OCI-LY1 (cell line): ENCODE results near the gene TM2D3.

Source experiments
- H2AFZ ChIP-seq: fragments of 200-600 bp; sonication (generic), shearing (Covaris generic); 2 replicates; pipeline ENCODE4 v1.6.0; 2014; ENCODE audit warnings: antibody characterized with exemption, mild to moderate bottlenecking, low read length
- H3F3A ChIP-seq: fragments of 200-600 bp; sonication (generic), shearing (Covaris generic); 2 replicates; pipeline ENCODE4 v1.6.0; 2014; ENCODE audit warnings: mild to moderate bottlenecking, antibody characterized with exemption, low read length, moderate library complexity; ENCODE audit not compliant: insufficient read depth
- H3K27ac ChIP-seq: fragments of 200-600 bp; sonication (generic); 2 replicates; pipeline ENCODE4 v1.5.1; 2014; ENCODE audit warnings: low read length, mixed run types, mild to moderate bottlenecking, low read depth; ENCODE audit not compliant: poor library complexity, severe bottlenecking
- H3K27me3 ChIP-seq: fragments of 200-600 bp; sonication (generic); 2 replicates; pipeline ENCODE4 v1.6.0; 2014; ENCODE audit warnings: antibody characterized with exemption, mild to moderate bottlenecking, low read length, moderate library complexity; ENCODE audit not compliant: insufficient read depth
- H3K36me3 ChIP-seq: fragments of 200-600 bp; sonication (generic); 2 replicates; pipeline ENCODE4 v1.6.1; 2014; ENCODE audit warnings: mild to moderate bottlenecking, antibody characterized with exemption, low read length, moderate library complexity, mixed read lengths; ENCODE audit not compliant: insufficient read depth
- H3K4me1 ChIP-seq: fragments of 200-600 bp; sonication (generic); 2 replicates; pipeline ENCODE4 v1.5.1; 2014; ENCODE audit warnings: mild to moderate bottlenecking, low read length, moderate library complexity; ENCODE audit not compliant: insufficient read depth, severe bottlenecking
- H3K4me2 ChIP-seq: fragments of 200-600 bp; sonication (generic), shearing (Covaris generic); 2 replicates; pipeline ENCODE4 v1.6.1; 2014; ENCODE audit warnings: low read length
- H3K4me3 ChIP-seq: fragments of 200-600 bp; sonication (generic); 2 replicates; pipeline ENCODE4 v1.5.1; 2014; ENCODE audit warnings: low read length, low read depth, mild to moderate bottlenecking, mixed read lengths; ENCODE audit not compliant: poor library complexity, severe bottlenecking
- H3K79me2 ChIP-seq: fragments of 200-600 bp; shearing (Covaris generic); 2 replicates; pipeline ENCODE4 v1.6.1; 2016; ENCODE audit warnings: mixed run types, low read length, mixed read lengths; ENCODE audit not compliant: insufficient read depth
- H3K9ac ChIP-seq: fragments of 200-600 bp; sonication (generic), shearing (Covaris generic); 2 replicates; pipeline ENCODE4 v1.6.1; 2014; ENCODE audit warnings: mild to moderate bottlenecking, low read length, mixed read lengths
- H3K9me2 ChIP-seq: fragments of 200-600 bp; sonication (generic), shearing (Covaris generic); 2 replicates; pipeline ENCODE4 v1.6.1; 2014; ENCODE audit warnings: low read depth, mild to moderate bottlenecking, low read length, mixed read lengths
- H3K9me3 ChIP-seq: fragments of 200-600 bp; shearing (Covaris generic); 2 replicates; pipeline ENCODE4 v1.6.1; 2014; ENCODE audit warnings: low read length, mixed read lengths
- H4K20me1 ChIP-seq: fragments of 200-600 bp; sonication (generic), shearing (Covaris generic); 2 replicates; pipeline ENCODE4 v1.6.0; 2016; ENCODE audit warnings: mild to moderate bottlenecking, low read length; ENCODE audit not compliant: insufficient read depth
- CTCF ChIP-seq: fragments of 200-600 bp; sonication (generic), shearing (Covaris generic); IDR thresholded peaks from 2 replicates; pipeline ENCODE4 v1.5.1; 2017; ENCODE audit warnings: mild to moderate bottlenecking, antibody characterized with exemption, low read length, moderate library complexity, mixed read lengths
- EZH2 ChIP-seq: fragments of 200-600 bp; sonication (generic), shearing (Covaris generic); IDR thresholded peaks from 2 replicates; pipeline ENCODE4 v1.8.0; 2017; ENCODE audit warnings: borderline replicate concordance, mixed run types, mild to moderate bottlenecking, antibody characterized with exemption, low read length, moderate library complexity, mixed read lengths

Gene TM2D3

GRCh38 chr15:101609742-101610610, 42.2 kb downstream of the TM2D3 start:
- Histone ChIP-seq H3K4me1 (no peaks in the 10 kb centered on the region), H4K20me1 (no peaks in the 10 kb centered on the region), H3K9me3 (no peaks in the 10 kb centered on the region), H3K79me2 (no peaks in the 10 kb centered on the region), H3K9me2 (no peaks in the 10 kb centered on the region), H3K4me3 (no peak overlapping the region), H3K36me3 (no peaks in the 10 kb centered on the region), H3F3A (no peaks in the 10 kb centered on the region), H3K27ac (no peak overlapping the region), H3K4me2 (no peak overlapping the region), H3K9ac (no peak overlapping the region), H3K27me3 (no peaks in the 10 kb centered on the region), H2AFZ (no peak overlapping the region)
- no peak for TF ChIP-seq CTCF
- TF ChIP-seq EZH2, result no peak

GRCh38 chr15:101608201-101608600, 44.0 kb downstream of the TM2D3 start:
- Histone ChIP-seq H3K36me3 (no peaks in the 10 kb centered on the region), H3K27me3 (0 out of 2 replicates have a peak, but pooled peaks cover under 1% of the 10 kb centered on the region), H3K79me2 (no peaks in the 10 kb centered on the region), H2AFZ (no peak overlapping the region), H3K27ac (no peak overlapping the region), H3F3A (no peaks in the 10 kb centered on the region), H3K4me3 (no peak overlapping the region), H4K20me1 (no peaks in the 10 kb centered on the region), H3K4me1 (no peaks in the 10 kb centered on the region), H3K9me3 (no peaks in the 10 kb centered on the region), H3K4me2 (no peak overlapping the region), H3K9ac (no peak overlapping the region), H3K9me2 (no peaks in the 10 kb centered on the region)
- TF ChIP-seq CTCF (no peak), EZH2 (no peak)

- Histone ChIP-seq H4K20me1 (no peaks in the 10 kb centered on the region), H3K4me3 (no peak overlapping the region), H3K27me3 (peaks cover 8% of the 10 kb centered on the region; the same call in 1 of the 2 replicates), H3K9me3 (no peaks in the 10 kb centered on the region), H3K4me2 (no peak overlapping the region), H2AFZ (no peak overlapping the region), H3K4me1 (no peaks in the 10 kb centered on the region), H3K27ac (no peak overlapping the region), H3F3A (no peaks in the 10 kb centered on the region), H3K9ac (no peak overlapping the region), H3K9me2 (no peaks in the 10 kb centered on the region), H3K79me2 (no peaks in the 10 kb centered on the region), H3K36me3 (no peaks in the 10 kb centered on the region)
- TF ChIP-seq CTCF, result no peak
- TF ChIP-seq EZH2, result no peak
Measured at GRCh38 chr15:101607108-101607507, 45.1 kb downstream of the TM2D3 start.
